HG02642 (cell line): ENCODE results near the gene NLE1.
"Not testable (repeated sequence)": the region's sequence is repeated elsewhere in the genome, so short reads cannot be mapped to it uniquely, and the experiment has no call there.

Experiments used
- ATAC-seq: cut with Tn5 transposase; IDR thresholded peaks from one replicate; pipeline ENCODE4 v1.9.1; 2021; ENCODE audit warnings: mild to moderate bottlenecking; ENCODE audit not compliant: unreplicated experiment, poor library complexity

Gene NLE1

DNA sequence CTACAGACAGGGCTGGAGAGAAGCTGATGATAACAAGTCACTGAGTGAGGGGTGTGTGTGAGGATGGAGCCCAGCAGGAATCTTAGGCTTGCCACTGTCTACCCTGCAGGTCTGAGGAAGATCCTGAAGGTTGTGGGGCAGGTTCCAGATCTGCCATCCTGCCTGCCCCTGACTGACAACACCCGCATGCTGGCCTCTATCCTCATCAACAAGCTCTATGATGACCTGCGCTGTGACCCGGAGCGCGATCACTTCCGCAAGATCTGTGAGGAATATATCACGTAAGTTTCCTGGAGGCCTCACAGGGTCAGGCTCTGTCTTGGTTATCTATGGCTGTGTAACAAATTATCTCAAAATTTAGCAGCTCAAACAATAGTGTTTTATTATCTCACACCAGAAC is 21.8 kb upstream of the NLE1 start:
- no peak for ATAC-seq

DNA sequence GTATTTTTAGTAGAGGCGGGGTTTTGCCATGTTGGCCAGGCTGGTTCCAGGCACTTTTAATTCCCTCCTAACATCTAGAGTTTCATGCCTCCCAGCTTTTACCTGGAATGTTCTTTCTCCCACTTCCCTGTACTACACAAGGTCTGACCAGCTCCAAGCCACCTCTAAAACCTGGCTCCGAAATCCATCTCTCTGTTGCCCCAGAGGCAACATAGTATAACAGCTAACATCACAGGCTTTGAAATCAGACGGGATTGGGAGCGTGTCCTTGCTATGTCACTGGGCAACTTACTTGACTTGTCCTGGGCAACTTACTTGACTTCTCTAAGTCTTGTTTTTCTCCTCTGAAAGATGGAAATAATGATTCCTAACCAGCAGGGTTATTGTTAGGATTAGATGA is 20.7 kb upstream of the NLE1 start:
- ATAC-seq = no peak

- ATAC-seq = no peak
These were observed 19.2 kb upstream of the NLE1 start for GRCh38 chr17:35161281-35161761.

DNA sequence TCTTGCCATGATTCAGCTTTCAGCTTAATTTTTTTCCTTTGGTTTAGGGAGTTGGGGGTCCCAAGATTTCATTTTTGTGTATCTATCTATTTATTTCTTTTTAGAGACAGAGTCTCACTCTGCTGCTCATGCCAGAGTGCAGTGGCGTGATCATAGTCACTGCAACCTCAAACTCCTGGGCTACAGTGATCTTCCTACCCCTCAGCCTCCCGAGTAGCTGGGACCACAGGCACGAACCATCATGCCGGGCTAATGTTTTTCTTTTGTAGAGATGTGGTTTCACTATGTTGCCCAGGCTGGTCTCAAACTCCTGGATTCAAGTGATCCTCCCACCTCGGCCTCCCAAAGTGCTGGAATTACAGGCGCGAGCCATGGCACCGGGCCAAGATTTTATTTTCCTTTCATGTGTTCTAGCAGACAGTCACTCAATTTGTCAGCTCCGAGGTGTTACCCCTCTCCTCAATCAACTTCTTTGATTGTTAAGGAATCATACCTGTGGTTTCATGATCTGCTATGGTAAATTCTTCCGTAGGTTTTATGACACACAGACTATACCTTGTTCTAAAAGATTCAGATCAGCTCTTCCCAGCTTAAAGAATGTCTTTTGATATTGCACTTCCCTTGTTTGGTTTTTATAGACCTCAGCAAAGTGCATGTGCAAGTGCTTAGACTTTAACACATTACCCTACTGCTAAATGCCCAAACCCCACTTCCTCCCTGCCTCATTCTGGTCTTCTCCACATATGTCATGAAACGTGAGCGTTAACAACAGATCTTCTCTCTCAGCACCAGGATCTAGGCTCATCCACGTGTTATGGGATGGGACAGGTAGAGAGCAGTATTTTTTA is 18.5 kb upstream of the NLE1 start:
- no peak for ATAC-seq

DNA sequence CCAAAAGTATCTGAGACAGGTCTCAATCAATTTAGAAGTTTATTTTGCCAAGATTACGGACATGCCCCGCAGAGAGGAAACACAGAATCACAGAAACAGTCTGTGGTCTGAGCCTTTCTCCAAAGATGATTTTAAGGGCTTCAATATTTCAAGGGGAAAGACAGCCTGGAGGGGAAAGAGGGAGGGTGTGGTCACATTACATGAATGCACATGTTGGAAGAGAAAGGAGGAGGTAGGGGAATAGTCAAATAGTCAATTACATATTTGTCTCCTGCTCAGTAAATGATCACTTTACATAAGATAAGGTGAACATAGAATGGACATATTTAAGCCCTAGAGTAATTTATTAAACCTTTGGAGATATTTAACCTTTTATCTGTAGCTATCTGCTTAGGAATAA is 17.8 kb upstream of the NLE1 start:
- ATAC-seq = no peak

DNA sequence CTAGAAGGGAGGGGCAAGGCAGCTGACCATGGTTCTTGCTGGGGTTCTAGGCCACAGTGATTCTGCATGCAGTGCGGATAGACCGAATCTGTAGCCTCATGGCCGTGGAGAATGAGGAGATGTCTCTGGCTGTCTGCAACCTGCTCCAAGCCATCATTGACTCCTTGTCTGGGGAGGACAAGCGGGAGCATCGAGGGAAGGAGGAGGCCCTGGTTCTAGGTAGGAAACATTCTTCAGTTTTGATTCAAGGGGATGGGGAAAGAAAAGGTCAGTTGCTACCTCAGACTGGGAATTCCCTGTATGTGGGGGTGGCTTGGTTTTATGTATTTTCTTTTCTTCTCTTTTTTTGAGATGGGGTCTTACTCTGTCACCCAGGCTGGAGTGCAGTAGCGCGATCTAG is 13.1 kb upstream of the NLE1 start:
- ATAC-seq = no peak

- ATAC-seq = no peak
These were observed 12.4 kb upstream of the NLE1 start for GRCh38 chr17:35154196-35155165.

GRCh38 chr17:35152421-35153140 is 10.5 kb upstream of the NLE1 start:
- ATAC-seq = no peak

GRCh38 chr17:35151080-35151479 is 9.0 kb upstream of the NLE1 start:
- ATAC-seq = not testable (repeated sequence)

DNA sequence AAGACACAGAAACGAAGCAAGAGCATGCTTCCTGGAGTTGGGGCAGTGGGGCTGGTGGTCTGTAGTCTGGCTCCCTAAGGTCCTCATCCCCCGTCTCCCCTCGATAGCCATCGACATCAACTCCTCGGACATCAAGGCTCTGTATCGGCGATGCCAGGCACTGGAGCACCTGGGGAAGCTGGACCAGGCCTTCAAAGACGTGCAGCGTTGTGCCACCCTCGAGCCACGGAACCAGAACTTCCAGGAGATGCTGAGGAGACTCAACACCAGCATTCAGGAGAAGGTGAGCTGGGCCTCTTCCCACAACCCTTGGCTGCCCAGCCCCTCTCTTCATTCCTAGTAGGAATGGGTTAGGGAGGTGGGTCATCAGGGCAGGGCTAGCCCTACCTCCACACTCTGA is 7.8 kb upstream of the NLE1 start:
- ATAC-seq = no peak

GRCh38 chr17:35148144-35148543 is 6.0 kb upstream of the NLE1 start:
- no peak for ATAC-seq

DNA sequence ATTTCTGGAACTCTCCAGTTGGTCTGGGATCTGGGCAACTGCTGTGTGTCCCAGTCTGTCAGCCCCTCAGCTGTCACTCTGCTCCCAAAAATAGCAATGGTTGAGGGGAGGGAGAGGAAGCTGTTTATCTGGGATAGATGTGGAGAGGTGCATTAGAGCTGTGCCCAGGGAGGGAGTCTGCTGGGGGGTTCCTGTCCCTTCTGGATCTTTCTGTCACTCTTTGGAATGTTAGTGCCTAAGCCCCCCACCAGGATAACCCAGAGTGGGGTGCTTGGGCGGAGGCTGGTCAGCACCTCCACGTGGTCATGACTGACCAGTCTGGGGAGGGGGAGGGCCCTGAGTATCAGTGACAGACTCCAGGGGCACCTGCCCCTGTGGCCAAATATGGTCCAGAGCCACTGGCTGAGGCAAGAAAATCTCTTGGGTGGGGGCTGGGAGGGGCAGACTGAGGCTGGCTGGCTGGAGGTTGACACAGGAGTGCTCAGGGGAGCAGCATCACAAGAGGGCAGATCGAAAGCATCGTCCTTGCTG is 5.3 kb upstream of the NLE1 start, which contains the start of gene UNC45B:
Gene UNC45B (plus strand): TSS at position 443 of the 531 bp plus-strand sequence. CDS start 447 bp downstream, outside the sequence.
- ATAC-seq = no peak

DNA sequence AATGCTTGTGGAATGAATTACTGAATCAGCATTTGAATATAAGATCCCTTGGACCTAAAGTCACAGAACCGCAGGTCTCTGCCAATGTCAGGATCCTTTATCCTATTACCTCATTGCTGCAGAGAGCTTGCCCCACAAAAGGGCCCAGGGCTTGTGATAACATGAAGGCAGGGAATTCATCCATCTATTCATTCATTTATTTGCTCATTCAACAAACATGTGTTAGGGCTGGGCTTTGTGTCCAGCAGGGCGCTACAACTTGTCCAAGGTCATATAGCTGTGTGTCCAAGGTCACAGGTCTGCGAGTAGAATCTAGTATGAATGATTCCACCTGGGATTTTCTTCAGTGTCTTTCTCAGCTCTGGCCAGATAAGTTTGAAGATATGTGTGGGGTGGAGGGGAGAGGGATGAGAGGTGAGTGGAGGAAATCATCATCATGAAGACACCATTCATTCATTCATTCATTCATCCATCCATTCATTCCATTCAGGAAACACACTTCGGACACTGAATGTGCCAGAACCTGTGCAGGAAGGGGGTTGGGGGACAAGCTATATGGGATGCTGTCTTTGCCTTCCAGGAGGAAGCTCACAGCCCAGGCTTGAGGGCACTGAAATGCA is 4.2 kb upstream of the NLE1 start:
- no peak for ATAC-seq

GRCh38 chr17:35144840-35145239 is 2.7 kb upstream of the NLE1 start:
- ATAC-seq = no peak

DNA sequence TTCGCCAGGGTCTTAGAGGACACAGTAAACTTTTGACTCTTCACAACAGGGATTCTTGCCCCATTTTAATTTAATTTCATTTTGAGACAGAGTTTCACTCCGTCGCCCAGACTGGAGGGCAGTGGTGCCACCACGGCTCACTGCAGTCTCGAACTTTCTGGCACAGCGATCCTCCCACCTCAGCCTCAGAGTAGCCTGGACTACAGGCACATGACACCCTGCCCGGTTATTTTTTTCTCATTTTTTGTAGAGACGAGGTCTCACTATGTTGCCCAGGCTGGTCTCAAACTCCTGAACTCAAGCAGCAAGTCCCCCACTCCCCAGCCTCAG is 329 bp upstream of the NLE1 start:
- no peak for ATAC-seq

- no peak for ATAC-seq
These were observed 3.9 kb downstream of the NLE1 start for GRCh38 chr17:35138218-35138617.

GRCh38 chr17:35135322-35135721 is 6.8 kb downstream of the NLE1 start:
- no peak for ATAC-seq

DNA sequence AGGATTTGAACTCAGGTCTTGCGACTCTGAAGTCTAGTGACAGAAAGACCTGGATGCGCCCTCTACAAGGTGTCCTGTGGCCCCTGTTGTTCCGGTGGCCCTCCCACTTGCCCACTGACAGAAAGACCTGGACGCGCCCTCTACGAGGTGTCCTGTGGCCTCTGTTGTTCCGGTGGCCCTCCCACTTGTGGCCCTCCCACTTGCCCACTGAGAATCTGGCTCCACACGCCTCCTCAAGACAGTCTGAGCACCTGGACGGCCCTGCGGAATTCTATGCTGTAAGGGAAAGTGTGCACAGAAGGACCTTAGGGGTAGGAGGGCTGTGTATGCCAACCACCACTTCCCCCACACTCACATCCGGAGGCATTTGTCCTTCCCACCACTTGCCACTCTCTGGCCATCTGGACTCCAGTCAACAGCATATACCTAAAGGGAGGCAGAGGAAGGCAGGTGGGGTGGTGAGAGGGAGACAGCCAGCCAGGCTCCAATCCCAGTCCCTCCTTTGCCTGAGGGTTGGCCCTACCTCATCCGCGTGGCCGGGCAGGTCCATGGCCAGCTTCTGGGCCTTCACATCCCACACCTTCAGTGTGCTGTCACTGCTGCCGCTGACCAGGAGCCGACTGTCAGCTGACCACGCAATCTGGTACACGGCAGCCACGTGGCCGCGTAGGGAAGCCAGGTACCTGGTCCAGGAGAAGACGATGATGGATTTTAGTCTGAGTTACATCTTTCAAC is 9.1 kb downstream of the NLE1 start:
- ATAC-seq = no peak

GRCh38 chr17:35132099-35132498 is 10.0 kb downstream of the NLE1 start:
- no peak for ATAC-seq
